ENCODE results near the gene LDLRAD4.

The LDLRAD4 gene

GRCh38 chr18:13409026-13409425 is 190.5 kb downstream of the LDLRAD4 start:
- no peak for DNase-seq (ENCODE audit: low spot score)

DNA sequence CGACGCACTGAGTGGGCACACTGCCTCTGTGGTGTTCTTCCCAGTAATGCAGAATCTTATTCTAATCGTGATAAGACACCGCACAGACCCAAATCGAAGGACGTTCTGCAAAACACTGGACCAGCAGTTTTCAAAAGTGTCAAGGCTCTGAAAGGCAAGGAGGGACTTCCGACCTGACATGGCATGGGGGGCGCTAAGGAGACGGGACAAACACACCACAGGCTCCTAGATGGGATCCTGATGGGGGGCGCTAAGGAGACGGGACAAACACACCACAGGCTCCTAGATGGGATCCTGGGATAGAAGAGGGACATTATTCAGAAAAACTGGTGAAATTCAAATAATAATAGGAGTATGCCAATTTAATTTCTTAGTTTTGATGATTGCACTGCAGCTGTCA is 191.4 kb downstream of the LDLRAD4 start:
- DNase-seq (ENCODE audit: low spot score) = no peak

- no peak for DNase-seq (ENCODE audit: low spot score)
These were observed 191.9 kb downstream of the LDLRAD4 start for GRCh38 chr18:13410471-13410870.

- DNase-seq (ENCODE audit: low spot score) = no peak
These were observed 193.5 kb downstream of the LDLRAD4 start for GRCh38 chr18:13412017-13412416.

DNA sequence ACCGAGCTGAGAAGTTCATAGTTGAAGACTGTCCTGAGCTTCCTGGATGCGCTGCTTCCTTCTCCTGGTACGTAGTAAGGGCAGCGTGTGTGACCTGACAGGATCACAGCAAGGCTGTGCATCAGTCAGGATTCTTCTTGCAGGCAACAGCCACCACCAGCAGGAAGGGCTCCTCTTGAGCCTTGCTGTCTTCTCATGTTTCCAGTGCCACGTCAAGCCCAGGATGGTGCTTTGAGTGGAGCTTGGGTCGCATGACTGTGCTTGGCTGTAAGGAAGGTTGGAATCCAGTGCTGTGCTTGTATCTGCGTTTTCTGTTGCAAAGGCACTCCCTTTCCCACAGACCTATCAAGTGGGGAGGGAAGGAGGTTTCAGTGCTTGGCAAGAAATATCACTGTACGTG is 194.3 kb downstream of the LDLRAD4 start:
- DNase-seq (ENCODE audit: low spot score) = no peak

GRCh38 chr18:13414102-13414501 is 195.5 kb downstream of the LDLRAD4 start:
- no peak for DNase-seq (ENCODE audit: low spot score)

DNA sequence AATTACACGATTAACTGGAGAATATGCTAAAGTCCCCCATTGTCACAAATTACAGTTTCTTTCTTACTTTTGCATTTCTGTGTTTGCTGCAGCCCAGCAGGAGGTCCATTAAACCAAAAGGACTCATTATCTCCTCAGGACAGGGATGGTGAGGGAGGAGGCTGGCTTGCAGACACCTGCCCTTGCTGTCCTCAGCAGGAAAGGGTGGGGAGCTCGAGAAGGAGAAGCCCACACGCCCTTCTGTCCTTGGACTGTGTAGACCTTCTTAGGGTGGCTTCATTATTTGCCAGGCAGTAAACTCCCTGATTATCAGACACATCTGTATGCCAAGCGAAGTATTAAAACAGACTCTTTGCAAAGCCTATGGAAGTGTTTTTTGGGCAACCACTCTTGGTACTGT is 196.0 kb downstream of the LDLRAD4 start:
- no peak for DNase-seq (ENCODE audit: low spot score)

GRCh38 chr18:13415736-13416135 is 197.2 kb downstream of the LDLRAD4 start:
- no peak for DNase-seq (ENCODE audit: low spot score)

DNA sequence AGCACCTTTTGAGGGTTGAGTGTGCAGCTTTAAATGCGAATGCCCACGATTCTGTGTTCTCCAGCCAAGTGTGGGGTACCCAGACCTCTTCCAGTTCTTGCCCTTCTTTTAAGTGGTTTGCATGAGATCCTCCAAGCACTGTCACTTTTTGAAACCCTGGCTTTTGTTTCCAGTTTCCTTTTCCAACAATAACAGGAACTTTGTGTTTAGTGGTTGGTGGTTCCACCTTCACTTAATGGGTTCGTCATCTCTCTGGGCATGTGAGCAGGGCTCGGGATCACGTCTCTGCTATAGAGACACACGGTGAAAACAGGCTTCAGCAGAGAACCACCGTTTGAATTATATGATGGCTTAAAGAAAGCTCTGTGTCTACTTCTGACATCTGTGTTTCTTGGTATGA is 197.6 kb downstream of the LDLRAD4 start:
- no peak for DNase-seq (ENCODE audit: low spot score)

DNA sequence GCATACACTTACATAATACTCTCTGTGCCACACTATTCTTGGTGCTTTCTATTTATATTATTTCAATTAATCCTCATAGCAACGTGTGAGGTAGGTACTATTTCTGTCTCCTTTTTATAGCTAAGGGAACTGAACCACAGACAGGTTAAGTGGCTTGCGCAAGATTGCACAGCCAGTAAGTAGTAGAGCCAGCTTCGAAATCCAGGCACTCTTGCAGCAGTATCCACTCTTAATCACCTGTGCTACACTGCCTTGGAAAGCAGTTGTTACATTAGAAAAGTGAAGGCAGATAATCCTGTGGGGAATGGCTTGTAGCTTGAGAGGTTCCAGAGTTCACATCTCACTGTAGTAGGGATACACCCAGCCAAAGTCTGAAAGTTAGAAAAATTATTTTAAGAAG is 198.3 kb downstream of the LDLRAD4 start:
- no peak for DNase-seq (ENCODE audit: low spot score)

- DNase-seq (ENCODE audit: low spot score) = no peak
These were observed 199.6 kb downstream of the LDLRAD4 start for GRCh38 chr18:13418013-13418710.

- no peak for DNase-seq (ENCODE audit: low spot score)
These were observed 202.6 kb downstream of the LDLRAD4 start for GRCh38 chr18:13420969-13421686.

- DNase-seq (ENCODE audit: low spot score) = no peak
These were observed 204.1 kb downstream of the LDLRAD4 start for GRCh38 chr18:13422541-13423147.

DNA sequence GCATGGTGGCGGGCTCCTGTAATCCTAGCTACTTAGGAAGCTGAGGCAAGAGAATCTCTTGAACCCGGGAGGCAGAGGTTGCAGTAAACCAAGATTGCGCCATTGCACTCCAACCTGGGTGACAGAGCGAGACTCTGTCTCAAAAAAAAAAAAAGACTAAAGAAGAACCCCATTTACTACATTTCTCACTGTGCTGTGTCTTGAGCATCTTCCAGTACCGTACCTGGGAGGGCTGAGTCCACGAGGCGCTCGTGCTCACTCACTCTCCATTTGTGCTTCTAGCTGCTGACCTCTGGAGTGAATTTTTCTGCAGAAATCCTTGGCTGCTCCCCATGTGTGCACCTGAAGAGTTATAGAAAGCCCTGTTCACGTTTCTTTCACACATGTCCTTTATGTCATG is 204.8 kb downstream of the LDLRAD4 start:
- DNase-seq (ENCODE audit: low spot score) = no peak

DNA sequence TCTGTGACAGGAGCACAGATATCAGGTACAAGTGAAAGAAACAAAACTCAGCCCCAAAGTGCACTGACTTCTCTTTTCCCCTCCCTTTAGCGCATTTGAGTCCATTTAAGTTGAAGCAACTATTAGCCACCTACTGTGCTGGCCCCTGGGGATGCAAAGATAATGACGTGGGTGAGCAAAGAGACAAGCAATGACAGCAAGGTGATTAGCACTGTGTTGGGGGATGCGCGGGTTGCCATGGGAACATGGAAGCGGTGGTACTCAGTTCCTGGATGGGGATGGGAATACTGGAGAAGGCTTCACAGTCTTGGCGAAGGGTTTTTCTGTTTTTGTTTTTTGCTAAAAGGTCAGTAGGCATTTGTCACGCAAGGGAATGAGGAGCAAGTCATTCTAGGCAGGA is 205.8 kb downstream of the LDLRAD4 start:
- DNase-seq (ENCODE audit: low spot score) = no peak

DNA sequence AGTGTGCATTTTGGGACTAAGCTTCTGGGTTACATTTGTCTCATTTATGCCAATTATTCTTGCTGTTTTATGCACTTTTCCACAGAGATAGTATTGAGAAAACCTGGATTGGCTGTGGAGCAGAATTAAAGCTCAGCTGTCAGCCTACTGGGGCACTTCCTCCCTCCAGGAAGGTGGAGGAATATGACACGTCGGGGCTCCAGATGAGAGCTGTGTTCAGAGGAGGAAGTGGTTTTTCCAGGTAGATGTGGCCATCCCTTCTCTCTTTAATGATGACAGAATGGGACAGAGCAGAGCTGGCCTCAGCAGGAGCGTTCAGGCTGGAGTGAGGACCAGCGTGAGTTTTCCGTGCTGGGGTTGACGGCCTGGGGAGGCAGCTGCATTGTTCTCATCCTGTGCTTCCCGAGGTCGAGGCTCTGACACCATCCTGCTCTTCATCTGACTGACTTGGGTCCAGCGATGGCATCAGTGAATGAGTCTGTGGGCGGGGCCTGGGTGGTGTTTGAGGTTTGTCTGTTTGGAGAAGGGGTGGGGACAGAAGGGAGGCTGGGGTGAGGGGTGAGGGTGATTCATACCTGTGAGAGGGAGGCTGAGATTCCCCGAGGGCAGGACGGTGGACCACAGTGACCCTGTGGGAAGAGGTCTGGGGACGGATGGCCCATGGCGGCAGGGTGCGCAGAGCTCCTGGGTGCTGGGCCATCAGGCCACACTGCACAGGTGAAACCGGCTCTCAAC is 207.0 kb downstream of the LDLRAD4 start:
- DNase-seq (ENCODE audit: low spot score) = no peak

DNA sequence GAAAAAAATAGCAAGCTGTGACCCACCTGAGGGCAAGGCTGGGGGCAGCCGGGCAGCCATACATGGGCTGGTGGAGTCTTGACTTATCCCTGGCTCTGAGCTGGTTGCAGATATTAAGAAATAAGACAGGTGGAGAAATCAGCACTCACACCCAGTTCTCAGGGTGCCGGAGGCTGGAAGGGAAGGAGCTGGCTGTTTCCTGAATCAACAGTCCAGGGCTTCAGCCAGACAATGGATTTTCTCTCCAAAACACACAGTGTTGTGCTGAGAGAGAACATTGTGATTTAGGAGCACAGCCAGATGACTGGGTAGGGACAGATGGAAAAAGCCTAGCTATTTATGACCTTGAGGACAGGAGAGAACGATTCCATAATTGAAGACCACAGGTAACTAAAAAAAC is 208.8 kb downstream of the LDLRAD4 start:
- no peak for DNase-seq (ENCODE audit: low spot score)

DNA sequence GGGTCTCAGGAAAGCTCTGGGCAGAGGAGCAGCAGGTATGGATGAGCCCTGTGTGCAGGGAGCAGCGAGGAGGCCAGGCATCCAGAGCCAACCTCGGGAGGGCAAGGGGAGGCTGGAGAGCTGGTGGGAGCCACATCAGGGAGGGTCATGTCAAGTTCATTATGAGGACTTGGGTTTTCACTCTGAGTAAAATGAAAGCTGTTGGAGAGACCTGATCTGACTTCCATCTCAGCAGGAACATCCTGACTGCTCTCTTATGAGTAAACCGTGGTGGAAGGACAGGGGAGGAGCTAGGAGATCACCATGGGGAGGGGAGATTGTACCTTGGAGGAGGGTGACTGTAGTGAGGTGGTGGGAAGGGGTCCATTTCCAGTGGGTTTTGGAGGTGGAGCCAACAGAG is 209.8 kb downstream of the LDLRAD4 start:
- DNase-seq (ENCODE audit: low spot score) = no peak

DNA sequence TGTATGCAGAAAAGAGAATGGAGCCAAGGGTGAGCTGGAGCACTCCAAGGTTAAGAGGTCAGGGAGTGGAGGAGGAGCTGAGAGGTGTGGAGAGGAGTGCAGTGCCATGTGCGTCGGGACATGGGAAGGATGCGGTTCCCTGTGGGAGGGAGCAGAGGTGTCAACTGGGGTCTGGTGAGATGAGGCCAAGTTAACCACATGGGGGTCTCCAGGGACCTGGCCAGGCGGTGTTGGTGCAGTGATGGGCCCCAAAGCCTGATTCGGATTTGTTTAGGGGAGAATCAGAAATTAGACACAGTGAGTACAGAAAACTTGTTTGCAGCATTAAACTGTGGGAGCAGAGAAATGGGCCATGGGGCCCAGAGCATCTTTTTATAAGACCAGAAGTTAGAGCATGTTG is 210.5 kb downstream of the LDLRAD4 start:
- no peak for DNase-seq (ENCODE audit: low spot score)

GRCh38 chr18:13429884-13430510 is 211.4 kb downstream of the LDLRAD4 start:
- no peak for DNase-seq (ENCODE audit: low spot score)

GRCh38 chr18:13430663-13431062 is 212.1 kb downstream of the LDLRAD4 start:
- no peak for DNase-seq (ENCODE audit: low spot score)

- DNase-seq (ENCODE audit: low spot score) = no peak
These were observed 213.3 kb downstream of the LDLRAD4 start for GRCh38 chr18:13431886-13432285.
